SJSA1 (cell line): ENCODE data around the gene CCBE1. TPM values are rescaled to one million over a fixed set of nuclear protein-coding genes. Genes with fewer than 3 reads are reported as not detected.

Experiments
- DNase-seq, 2 experiments: peaks; one replicate each; pipeline ENCODE4 v3.0.0-alpha.2; 2015 to 2020; ENCODE audit warnings: low spot score in 2 of 2, low read depth in 1 of 2
- H3K27ac ChIP-seq: fragments of 250-450 bp; sonication (Bioruptor Pico); 2 replicates; pipeline ENCODE4 v1.5.1; 2020; ENCODE audit warnings: mild to moderate bottlenecking, moderate library complexity
- H3K27me3 ChIP-seq: fragments of 250-450 bp; sonication (Bioruptor Pico); replicated peaks from 2 replicates; pipeline ENCODE4 v1.5.1; 2020; ENCODE audit warnings: mild to moderate bottlenecking, moderate library complexity
- H3K36me3 ChIP-seq: fragments of 250-450 bp; sonication (Bioruptor Pico); 2 replicates; pipeline ENCODE4 v1.5.1; 2020; ENCODE audit warnings: mild to moderate bottlenecking
- H3K4me1 ChIP-seq: fragments of 250-450 bp; sonication (Bioruptor Pico); replicated peaks from 2 replicates; pipeline ENCODE4 v1.6.1; 2021; ENCODE audit warnings: mild to moderate bottlenecking
- H3K4me3 ChIP-seq: fragments of 250-450 bp; sonication (Bioruptor Pico); 2 replicates; pipeline ENCODE4 v1.5.1; 2020; ENCODE audit warnings: mild to moderate bottlenecking
- H3K9me3 ChIP-seq: fragments of 250-450 bp; sonication (Bioruptor Pico); replicated peaks from 2 replicates; pipeline ENCODE4 v1.5.1; 2020; ENCODE audit warnings: mild to moderate bottlenecking
- total RNA-seq: library from RNA; depleted of rRNA; stranded (reverse); fragments of >200 nt; shearing (Covaris generic); gene quantifications from 2 replicates; pipeline ENCODE4 v1.2.3, GENCODE V29; 2014

CCBE1 gene
- total RNA-seq, 1 experiment from 2014 or later = 5.1 TPM

DNA sequence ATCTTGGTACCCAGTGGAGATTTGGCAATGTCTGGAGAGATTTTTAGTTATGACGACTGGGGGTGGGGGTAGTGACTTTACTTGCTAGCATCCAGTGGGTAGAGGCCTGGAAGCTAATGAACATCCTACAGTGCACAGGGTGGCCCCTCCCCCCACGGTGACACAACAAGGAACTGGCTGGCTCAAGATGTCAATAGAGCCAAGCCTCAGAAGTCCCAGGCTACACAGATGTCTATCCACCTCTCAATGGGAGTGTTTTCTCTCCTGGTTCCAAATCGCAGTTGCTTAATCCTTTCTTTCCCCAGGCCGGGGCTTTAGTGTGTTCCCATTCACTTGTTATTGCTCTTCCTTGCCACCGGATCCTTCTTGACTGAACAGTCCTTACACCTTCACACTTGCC is 9.3 kb upstream of the CCBE1 start:
- Histone ChIP-seq H3K36me3 (no peaks in the 10 kb centered on the region), H3K4me1 (no peaks in the 10 kb centered on the region), H3K9me3 (no peaks in the 10 kb centered on the region), H3K4me3 (no peak overlapping the region), H3K27ac (no peak overlapping the region), H3K27me3 (no peaks in the 10 kb centered on the region)
- DNase-seq = no peak

GRCh38 chr18:59705145-59705544 is 7.9 kb upstream of the CCBE1 start:
- no peak for DNase-seq
- Histone ChIP-seq H3K36me3 (no peaks in the 10 kb centered on the region), H3K27ac (no peak overlapping the region), H3K9me3 (no peaks in the 10 kb centered on the region), H3K4me1 (peaks cover 12% of the 10 kb centered on the region), H3K27me3 (no peaks in the 10 kb centered on the region), H3K4me3 (no peak overlapping the region)

DNA sequence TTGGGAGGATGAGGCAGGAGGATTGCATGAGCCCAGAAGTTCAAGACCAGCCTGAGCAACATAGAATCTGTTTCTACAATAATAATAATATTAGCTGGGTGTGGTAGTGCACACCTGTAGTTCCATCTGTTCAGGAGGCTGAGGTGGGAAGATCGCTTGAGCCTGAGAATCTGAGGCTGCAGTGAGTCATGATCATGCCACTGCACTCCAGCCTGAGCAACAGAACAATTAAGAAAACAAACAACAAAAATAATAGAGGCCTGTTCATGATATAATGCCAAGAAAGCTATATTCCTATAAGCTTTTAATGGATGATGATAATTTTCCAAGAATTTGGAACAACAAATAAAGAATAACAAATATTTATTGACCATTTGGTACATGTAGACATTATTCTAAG is 6.9 kb upstream of the CCBE1 start:
- Histone ChIP-seq H3K36me3 (no peaks in the 10 kb centered on the region), H3K4me1 (peaks cover 14% of the 10 kb centered on the region), H3K4me3 (no peak overlapping the region), H3K27me3 (no peaks in the 10 kb centered on the region), H3K27ac (no peak overlapping the region), H3K9me3 (no peaks in the 10 kb centered on the region)
- no peak for DNase-seq

- DNase-seq = no peak
- Histone ChIP-seq H3K4me3 (no peak overlapping the region), H3K27ac (peak overlapping the region; percentile 5; the same call in 1 of the 2 replicates), H3K27me3 (no peaks in the 10 kb centered on the region), H3K36me3 (no peaks in the 10 kb centered on the region; the same call in 1 of the 2 replicates), H3K9me3 (no peaks in the 10 kb centered on the region; the same call in 1 of the 2 replicates), H3K4me1 (peaks cover 30% of the 10 kb centered on the region)
Measured at GRCh38 chr18:59701272-59701671, 4.0 kb upstream of the CCBE1 start.

GRCh38 chr18:59700535-59700967 is 3.3 kb upstream of the CCBE1 start:
- H3K36me3 ChIP-seq = no peaks in the 10 kb centered on the region; the same call in 1 of the 2 replicates
- no peaks in the 10 kb centered on the region; the same call in 1 of the 2 replicates for H3K9me3 ChIP-seq
- H3K27me3 ChIP-seq = no peaks in the 10 kb centered on the region
- DNase-seq = no peak
- H3K27ac ChIP-seq = peak overlapping the region; percentile 5; the same call in 1 of the 2 replicates
- H3K4me1 ChIP-seq = peaks cover 32% of the 10 kb centered on the region
- no peak overlapping the region for H3K4me3 ChIP-seq

- Histone ChIP-seq H3K27ac (no peak overlapping the region), H3K36me3 (no peaks in the 10 kb centered on the region; the same call in 1 of the 2 replicates), H3K4me1 (peaks cover 32% of the 10 kb centered on the region), H3K4me3 (no peak overlapping the region), H3K9me3 (no peaks in the 10 kb centered on the region; the same call in 1 of the 2 replicates), H3K27me3 (no peaks in the 10 kb centered on the region)
- no peak for DNase-seq
Measured at GRCh38 chr18:59699750-59700534, 2.7 kb upstream of the CCBE1 start.

GRCh38 chr18:59699061-59699460 is 1.8 kb upstream of the CCBE1 start:
- no peak for DNase-seq
- no peak overlapping the region for H3K4me3 ChIP-seq
- H3K27ac ChIP-seq = no peak overlapping the region
- H3K27me3 ChIP-seq = no peaks in the 10 kb centered on the region
- H3K4me1 ChIP-seq = peaks cover 32% of the 10 kb centered on the region
- no peaks in the 10 kb centered on the region; the same call in 1 of the 2 replicates for H3K36me3 ChIP-seq
- peaks cover 2% of the 10 kb centered on the region for H3K9me3 ChIP-seq

- DNase-seq = peak in 1 of 2 experiments; percentile 45
- no peak overlapping the region for H3K27ac ChIP-seq
- peaks cover 36% of the 10 kb centered on the region for H3K4me1 ChIP-seq
Measured at GRCh38 chr18:59696311-59697235, 650 bp downstream of the CCBE1 start.

DNA sequence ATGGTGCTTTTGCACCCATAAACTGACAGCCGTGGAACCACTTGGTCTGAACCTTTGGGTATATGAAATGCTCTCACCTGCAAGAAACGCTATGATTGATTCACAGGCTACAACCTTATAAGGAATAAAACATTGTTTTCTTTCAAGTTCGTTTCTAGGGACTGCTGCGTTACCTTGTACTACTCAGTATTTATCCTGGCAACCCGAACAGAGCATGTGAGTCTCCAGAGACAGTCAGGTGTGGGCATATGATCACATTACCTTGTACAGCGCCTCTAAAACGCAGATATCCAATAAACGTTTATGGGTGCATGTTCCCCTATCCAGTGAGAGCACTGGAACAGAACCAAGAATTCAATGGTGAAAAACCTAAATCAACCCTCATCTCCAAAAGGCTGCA is 1.7 kb downstream of the CCBE1 start:
- Histone ChIP-seq H3K27me3 (no peaks in the 10 kb centered on the region), H3K4me1 (peaks cover 33% of the 10 kb centered on the region), H3K4me3 (no peak overlapping the region), H3K36me3 (no peaks in the 10 kb centered on the region; the same call in 1 of the 2 replicates), H3K27ac (no peak overlapping the region), H3K9me3 (peaks cover 3% of the 10 kb centered on the region)
- no peak for DNase-seq

More at GRCh38 chr18:59696311-59697235, 650 bp downstream of the CCBE1 start:
- Histone ChIP-seq H3K4me3 (peak overlapping the region; percentile 63), H3K36me3 (no peaks in the 10 kb centered on the region; the same call in 1 of the 2 replicates), H3K9me3 (peaks cover 3% of the 10 kb centered on the region), H3K27me3 (no peaks in the 10 kb centered on the region)

- Histone ChIP-seq H3K4me3 (no peak overlapping the region), H3K27ac (no peak overlapping the region), H3K27me3 (no peaks in the 10 kb centered on the region), H3K4me1 (peaks cover 27% of the 10 kb centered on the region), H3K36me3 (no peaks in the 10 kb centered on the region; the same call in 1 of the 2 replicates), H3K9me3 (peaks cover 3% of the 10 kb centered on the region)
- no peak for DNase-seq
Measured at GRCh38 chr18:59694824-59695223, 2.4 kb downstream of the CCBE1 start.

- Histone ChIP-seq H3K9me3 (peaks cover 3% of the 10 kb centered on the region), H3K36me3 (no peaks in the 10 kb centered on the region; the same call in 1 of the 2 replicates), H3K27me3 (no peaks in the 10 kb centered on the region), H3K4me3 (no peak overlapping the region), H3K4me1 (peaks cover 18% of the 10 kb centered on the region), H3K27ac (no peak overlapping the region)
- no peak for DNase-seq
Measured at GRCh38 chr18:59691996-59692395, 5.2 kb downstream of the CCBE1 start.

DNA sequence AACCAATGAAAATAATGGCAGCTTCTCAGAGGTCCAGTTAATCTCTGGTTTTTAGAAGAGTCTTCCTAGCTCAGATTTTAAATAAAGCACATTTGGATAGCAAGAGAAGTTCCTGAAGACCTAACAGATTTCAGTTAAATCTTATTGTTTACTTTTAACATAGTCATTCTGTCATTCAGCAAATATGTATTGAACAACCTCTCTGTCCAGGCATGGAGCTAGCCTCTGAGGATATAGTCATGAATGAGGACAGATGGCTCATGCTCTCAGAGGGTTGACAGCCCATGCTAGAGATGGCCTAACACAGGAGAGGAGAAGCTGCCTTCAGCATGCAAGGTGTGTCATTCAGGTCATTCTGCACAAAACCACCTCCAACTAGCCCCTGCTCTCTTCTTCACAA is 6.2 kb downstream of the CCBE1 start:
- Histone ChIP-seq H3K4me3 (no peak overlapping the region), H3K36me3 (no peaks in the 10 kb centered on the region; the same call in 1 of the 2 replicates), H3K9me3 (peaks cover 3% of the 10 kb centered on the region), H3K27ac (no peak overlapping the region), H3K27me3 (no peaks in the 10 kb centered on the region), H3K4me1 (peaks cover 9% of the 10 kb centered on the region)
- DNase-seq = no peak

- peaks cover 9% of the 10 kb centered on the region for H3K4me1 ChIP-seq
- no peak for DNase-seq
- peaks cover 3% of the 10 kb centered on the region for H3K9me3 ChIP-seq
- no peaks in the 10 kb centered on the region for H3K27me3 ChIP-seq
- no peaks in the 10 kb centered on the region; the same call in 1 of the 2 replicates for H3K36me3 ChIP-seq
- H3K27ac ChIP-seq = no peak overlapping the region
- H3K4me3 ChIP-seq = no peak overlapping the region
Measured at GRCh38 chr18:59690186-59690982, 6.8 kb downstream of the CCBE1 start.
